ENCODE measurements around the gene GOT2. TPM values are rescaled to one million over a fixed set of nuclear protein-coding genes. Genes with fewer than 3 reads are reported as not detected.
A peak's percentile ranks its signal among the peaks of the same experiment; 100 is the strongest.
"Not testable (repeated sequence)": the region's sequence is repeated elsewhere in the genome, so short reads cannot be mapped to it uniquely, and the experiment has no call there.

Gene GOT2
- total RNA-seq (2014; rRNA removed; shearing (Covaris generic); ENCODE audit: low replicate concordance): 126 and 128 TPM in 2 replicates

GRCh38 chr16:58733671-58734458, at the start of gene GOT2:
TSS of gene GOT2 (minus strand) at chr16:58734316. CDS start at chr16:58734228, 88 bp downstream.
- H3K36me3 ChIP-seq: peaks cover 20% of the 10 kb centered on the region
- H3K4me3 ChIP-seq: peak within 1 kb of the TSS; percentile 99
- DNase-seq: peak; percentile 95
- no peaks in the 10 kb centered on the region for H3K9me3 ChIP-seq
- peaks cover 3% of the 10 kb centered on the region; the same call in 1 of the 2 replicates for H3K27me3 ChIP-seq

GRCh38 chr16:58779291-58779690, 45.2 kb upstream of the GOT2 start:
- not testable (repeated sequence) for H3K27me3 ChIP-seq, H3K4me3 ChIP-seq, DNase-seq, H3K36me3 ChIP-seq, H3K9me3 ChIP-seq

- H3K9me3 ChIP-seq: no peaks in the 10 kb centered on the region
- H3K36me3 ChIP-seq: no peaks in the 10 kb centered on the region
- 0 out of 2 replicates have a peak, but pooled peaks cover 3% of the 10 kb centered on the region for H3K27me3 ChIP-seq
- DNase-seq: no peak
- no peak overlapping the region for H3K4me3 ChIP-seq
Observed at GRCh38 chr16:58773870-58774269, 39.8 kb upstream of the GOT2 start.

GRCh38 chr16:58768145-58768544, 34.0 kb upstream of the GOT2 start:
- peaks cover 13% of the 10 kb centered on the region; the same call in 1 of the 2 replicates for H3K27me3 ChIP-seq

GRCh38 chr16:58767581-58767980, 33.5 kb upstream of the GOT2 start:
- Histone ChIP-seq H3K27me3 (peaks cover 13% of the 10 kb centered on the region; the same call in 1 of the 2 replicates), H3K36me3 (no peaks in the 10 kb centered on the region), H3K9me3 (no peaks in the 10 kb centered on the region), H3K4me3 (no peak overlapping the region)
- no peak for DNase-seq

More at GRCh38 chr16:58768145-58768544, 34.0 kb upstream of the GOT2 start:
- Histone ChIP-seq H3K4me3 (no peak overlapping the region), H3K36me3 (no peaks in the 10 kb centered on the region), H3K9me3 (no peaks in the 10 kb centered on the region)
- DNase-seq: no peak

GRCh38 chr16:58756650-58757332, 22.7 kb upstream of the GOT2 start:
- no peak for DNase-seq
- H3K4me3 ChIP-seq: no peak overlapping the region
- H3K36me3 ChIP-seq: no peaks in the 10 kb centered on the region
- no peaks in the 10 kb centered on the region for H3K9me3 ChIP-seq
- peaks cover 11% of the 10 kb centered on the region for H3K27me3 ChIP-seq

- DNase-seq: peak; percentile 74
- H3K4me3 ChIP-seq: no peak overlapping the region
- H3K36me3 ChIP-seq: no peaks in the 10 kb centered on the region
- H3K9me3 ChIP-seq: no peaks in the 10 kb centered on the region
- H3K27me3 ChIP-seq: peaks cover 11% of the 10 kb centered on the region; the same call in 1 of the 2 replicates
Observed at GRCh38 chr16:58755989-58756649, 22.0 kb upstream of the GOT2 start.

GRCh38 chr16:58753711-58754134, 19.6 kb upstream of the GOT2 start:
- peak; percentile 25 for DNase-seq
- H3K36me3 ChIP-seq: no peaks in the 10 kb centered on the region
- no peak overlapping the region for H3K4me3 ChIP-seq
- H3K9me3 ChIP-seq: no peaks in the 10 kb centered on the region
- peaks cover 11% of the 10 kb centered on the region; the same call in 1 of the 2 replicates for H3K27me3 ChIP-seq

GRCh38 chr16:58744497-58744896, 10.4 kb upstream of the GOT2 start:
- no peak for DNase-seq
- Histone ChIP-seq H3K4me3 (no peak overlapping the region), H3K9me3 (no peaks in the 10 kb centered on the region)

GRCh38 chr16:58741976-58742375, 7.9 kb upstream of the GOT2 start:
- DNase-seq: no peak
- Histone ChIP-seq H3K4me3 (no peak overlapping the region), H3K27me3 (peaks cover 8% of the 10 kb centered on the region), H3K36me3 (no peaks in the 10 kb centered on the region), H3K9me3 (no peaks in the 10 kb centered on the region)

More at GRCh38 chr16:58744497-58744896, 10.4 kb upstream of the GOT2 start:
- Histone ChIP-seq H3K36me3 (no peaks in the 10 kb centered on the region), H3K27me3 (peaks cover 5% of the 10 kb centered on the region; the same call in 1 of the 2 replicates)

GRCh38 chr16:58741166-58741565, 7.0 kb upstream of the GOT2 start:
- H3K27me3 ChIP-seq: peaks cover 8% of the 10 kb centered on the region
- H3K9me3 ChIP-seq: no peaks in the 10 kb centered on the region
- no peak overlapping the region for H3K4me3 ChIP-seq
- H3K36me3 ChIP-seq: no peaks in the 10 kb centered on the region
- DNase-seq: no peak

GRCh38 chr16:58738672-58739296, 4.7 kb upstream of the GOT2 start:
- Histone ChIP-seq H3K9me3 (no peaks in the 10 kb centered on the region), H3K36me3 (peaks cover 3% of the 10 kb centered on the region; the same call in 1 of the 2 replicates), H3K4me3 (no peak overlapping the region), H3K27me3 (peaks cover 8% of the 10 kb centered on the region)
- DNase-seq: no peak

- H3K27me3 ChIP-seq, DNase-seq, H3K9me3 ChIP-seq, H3K4me3 ChIP-seq: not testable (repeated sequence)
- H3K36me3 ChIP-seq: peaks cover 14% of the 10 kb centered on the region
Observed at GRCh38 chr16:58736341-58736740, 2.2 kb upstream of the GOT2 start.

GRCh38 chr16:58734459-58734787, 307 bp upstream of the GOT2 start:
- Histone ChIP-seq H3K36me3 (peaks cover 20% of the 10 kb centered on the region), H3K27me3 (peaks cover 3% of the 10 kb centered on the region; the same call in 1 of the 2 replicates)
- DNase-seq: no peak

GRCh38 chr16:58733248-58733670, 857 bp downstream of the GOT2 start:
- H3K36me3 ChIP-seq: peaks cover 26% of the 10 kb centered on the region
- H3K9me3 ChIP-seq: no peaks in the 10 kb centered on the region
- H3K4me3 ChIP-seq: peak overlapping the region; percentile 99
- DNase-seq: no peak
- H3K27me3 ChIP-seq: peaks cover 3% of the 10 kb centered on the region; the same call in 1 of the 2 replicates

More at GRCh38 chr16:58734459-58734787, 307 bp upstream of the GOT2 start:
- peak overlapping the region; percentile 99 for H3K4me3 ChIP-seq
- no peaks in the 10 kb centered on the region for H3K9me3 ChIP-seq

- peaks cover 3% of the 10 kb centered on the region; the same call in 1 of the 2 replicates for H3K27me3 ChIP-seq
- DNase-seq: peak; percentile 33
- H3K36me3 ChIP-seq: peaks cover 31% of the 10 kb centered on the region
- H3K4me3 ChIP-seq: peak overlapping the region; percentile 99
- H3K9me3 ChIP-seq: no peaks in the 10 kb centered on the region
Observed at GRCh38 chr16:58732545-58733247, 1.4 kb downstream of the GOT2 start.

Data from MG63 (cell line).